Measurements from ENCODE around the gene EXOC3L4.

The EXOC3L4 gene

GRCh38 chr14:103059556-103059955 is 35.0 kb upstream of the EXOC3L4 start:
- TF ChIP-seq REST (IDR thresholded peaks at IDR 0.05; ENCODE audit: insufficient read depth in 1 of 2, low read depth in 2 of 2, low read length in 2 of 2) (no peak), TAF1 (IDR thresholded peaks at IDR 0.05; ENCODE audit: borderline replicate concordance, insufficient read depth, low read length) (no peak), POLR2AphosphoS5 (IDR thresholded peaks at IDR 0.05; ENCODE audit: low read depth, low read length) (no peak), FOXP2 (optimal IDR thresholded peaks at IDR 0.05; ENCODE audit: borderline replicate concordance, extremely low read depth, extremely low read length, insufficient read depth) (no peak), SIN3A (IDR thresholded peaks at IDR 0.05; ENCODE audit: borderline replicate concordance, insufficient read depth, low read length) (no peak)

GRCh38 chr14:103061482-103061976 is 33.0 kb upstream of the EXOC3L4 start:
- TF ChIP-seq POLR2AphosphoS5 (IDR thresholded peaks at IDR 0.05; ENCODE audit: low read depth, low read length) = no peak
- no peak for TF ChIP-seq TAF1 (IDR thresholded peaks at IDR 0.05; ENCODE audit: borderline replicate concordance, insufficient read depth, low read length)
- TF ChIP-seq SIN3A (IDR thresholded peaks at IDR 0.05; ENCODE audit: borderline replicate concordance, insufficient read depth, low read length) = no peak
- no peak for TF ChIP-seq FOXP2 (optimal IDR thresholded peaks at IDR 0.05; ENCODE audit: borderline replicate concordance, extremely low read depth, extremely low read length, insufficient read depth)
- TF ChIP-seq REST (IDR thresholded peaks at IDR 0.05; ENCODE audit: insufficient read depth in 1 of 2, low read depth in 2 of 2, low read length in 2 of 2) = no peak

- TF ChIP-seq SIN3A (IDR thresholded peaks at IDR 0.05; ENCODE audit: borderline replicate concordance, insufficient read depth, low read length) = no peak
- TF ChIP-seq TAF1 (IDR thresholded peaks at IDR 0.05; ENCODE audit: borderline replicate concordance, insufficient read depth, low read length) = no peak
- TF ChIP-seq REST (IDR thresholded peaks at IDR 0.05; ENCODE audit: insufficient read depth in 1 of 2, low read depth in 2 of 2, low read length in 2 of 2) = no peak
- TF ChIP-seq FOXP2 (optimal IDR thresholded peaks at IDR 0.05; ENCODE audit: borderline replicate concordance, extremely low read depth, extremely low read length, insufficient read depth) = no peak
- TF ChIP-seq POLR2AphosphoS5 (IDR thresholded peaks at IDR 0.05; ENCODE audit: low read depth, low read length) = no peak
Observed at GRCh38 chr14:103064436-103064835, 30.1 kb upstream of the EXOC3L4 start.

GRCh38 chr14:103064978-103065377 is 29.5 kb upstream of the EXOC3L4 start:
- TF ChIP-seq TAF1 (IDR thresholded peaks at IDR 0.05; ENCODE audit: borderline replicate concordance, insufficient read depth, low read length) (no peak), REST (IDR thresholded peaks at IDR 0.05; ENCODE audit: insufficient read depth in 1 of 2, low read depth in 2 of 2, low read length in 2 of 2) (no peak), SIN3A (IDR thresholded peaks at IDR 0.05; ENCODE audit: borderline replicate concordance, insufficient read depth, low read length) (no peak), POLR2AphosphoS5 (IDR thresholded peaks at IDR 0.05; ENCODE audit: low read depth, low read length) (no peak), FOXP2 (optimal IDR thresholded peaks at IDR 0.05; ENCODE audit: borderline replicate concordance, extremely low read depth, extremely low read length, insufficient read depth) (no peak)

GRCh38 chr14:103065861-103066260 is 28.7 kb upstream of the EXOC3L4 start:
- no peak for TF ChIP-seq FOXP2 (optimal IDR thresholded peaks at IDR 0.05; ENCODE audit: borderline replicate concordance, extremely low read depth, extremely low read length, insufficient read depth)
- TF ChIP-seq POLR2AphosphoS5 (IDR thresholded peaks at IDR 0.05; ENCODE audit: low read depth, low read length) = no peak
- TF ChIP-seq TAF1 (IDR thresholded peaks at IDR 0.05; ENCODE audit: borderline replicate concordance, insufficient read depth, low read length) = no peak
- no peak for TF ChIP-seq REST (IDR thresholded peaks at IDR 0.05; ENCODE audit: insufficient read depth in 1 of 2, low read depth in 2 of 2, low read length in 2 of 2)
- TF ChIP-seq SIN3A (IDR thresholded peaks at IDR 0.05; ENCODE audit: borderline replicate concordance, insufficient read depth, low read length) = no peak
